HFF-Myc (cell line): ENCODE data around the gene SYNJ2.
"Not testable (repeated sequence)": the region's sequence is repeated elsewhere in the genome, so short reads cannot be mapped to it uniquely, and the experiment has no call there.

Experiments used
- DNase-seq: peaks from one replicate; pipeline ENCODE4 v3.0.0-alpha.2; 2011; ENCODE audit warnings: low read depth; ENCODE audit errors: extremely low read depth
- H3K4me3 ChIP-seq: replicated peaks from 2 replicates; pipeline ENCODE4 v1.5.1; 2011; ENCODE audit warnings: low read depth, mild to moderate bottlenecking, control low read depth, low read length
- TF ChIP-seq, protein P1 (sequence below): IDR thresholded peaks from 2 replicates; pipeline ENCODE4 v1.5.1; 2012; ENCODE audit warnings: mild to moderate bottlenecking, low read depth, low read length, control low read depth; ENCODE audit errors: missing control alignments

The SYNJ2 gene

DNA sequence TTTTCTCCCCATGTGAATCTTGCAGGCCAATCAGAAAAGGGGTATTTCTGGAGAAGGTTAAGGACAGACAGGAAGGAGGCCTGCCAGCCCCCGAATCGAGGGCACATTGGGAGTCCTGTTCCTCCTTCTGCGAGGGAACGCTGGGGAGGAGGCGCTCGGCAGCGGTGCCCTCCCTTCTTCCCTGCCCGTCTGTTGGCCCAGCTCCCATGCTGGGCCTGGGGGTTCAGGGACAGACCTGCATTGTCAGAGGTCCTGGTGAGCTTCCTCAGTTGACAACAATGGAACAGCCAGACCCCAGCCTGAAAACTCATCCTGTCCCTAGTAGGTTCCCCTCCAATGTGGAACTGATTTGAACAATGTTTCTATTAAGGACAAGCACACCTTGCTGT, 15.1 kb upstream of the SYNJ2 start:
- H3K4me3 ChIP-seq = no peak overlapping the region
- DNase-seq = no peak
- TF ChIP-seq, protein P1, sequence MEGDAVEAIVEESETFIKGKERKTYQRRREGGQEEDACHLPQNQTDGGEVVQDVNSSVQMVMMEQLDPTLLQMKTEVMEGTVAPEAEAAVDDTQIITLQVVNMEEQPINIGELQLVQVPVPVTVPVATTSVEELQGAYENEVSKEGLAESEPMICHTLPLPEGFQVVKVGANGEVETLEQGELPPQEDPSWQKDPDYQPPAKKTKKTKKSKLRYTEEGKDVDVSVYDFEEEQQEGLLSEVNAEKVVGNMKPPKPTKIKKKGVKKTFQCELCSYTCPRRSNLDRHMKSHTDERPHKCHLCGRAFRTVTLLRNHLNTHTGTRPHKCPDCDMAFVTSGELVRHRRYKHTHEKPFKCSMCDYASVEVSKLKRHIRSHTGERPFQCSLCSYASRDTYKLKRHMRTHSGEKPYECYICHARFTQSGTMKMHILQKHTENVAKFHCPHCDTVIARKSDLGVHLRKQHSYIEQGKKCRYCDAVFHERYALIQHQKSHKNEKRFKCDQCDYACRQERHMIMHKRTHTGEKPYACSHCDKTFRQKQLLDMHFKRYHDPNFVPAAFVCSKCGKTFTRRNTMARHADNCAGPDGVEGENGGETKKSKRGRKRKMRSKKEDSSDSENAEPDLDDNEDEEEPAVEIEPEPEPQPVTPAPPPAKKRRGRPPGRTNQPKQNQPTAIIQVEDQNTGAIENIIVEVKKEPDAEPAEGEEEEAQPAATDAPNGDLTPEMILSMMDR = no peak

DNA sequence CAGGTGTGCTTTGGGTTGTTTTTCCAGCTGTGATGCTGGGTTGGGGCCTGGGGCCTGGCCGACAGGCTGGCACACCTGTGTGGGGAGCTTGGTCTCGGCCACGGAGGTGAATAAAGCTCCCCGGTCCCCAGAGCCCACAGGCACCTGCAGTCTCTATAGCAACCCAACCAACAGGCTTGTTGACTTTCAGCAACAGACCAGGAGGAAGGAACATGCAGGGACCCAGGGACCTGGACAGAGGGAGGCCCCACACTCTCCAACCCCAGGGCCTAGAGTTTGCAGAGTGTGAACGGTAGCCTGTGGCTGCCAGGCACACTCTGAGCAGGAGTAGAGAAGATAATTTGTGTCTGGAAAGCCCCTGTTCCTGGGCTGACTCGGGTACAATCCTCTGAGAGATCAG, 14.6 kb upstream of the SYNJ2 start:
- no peak for DNase-seq
- no peak overlapping the region for H3K4me3 ChIP-seq
- TF ChIP-seq, protein P1 = no peak

DNA sequence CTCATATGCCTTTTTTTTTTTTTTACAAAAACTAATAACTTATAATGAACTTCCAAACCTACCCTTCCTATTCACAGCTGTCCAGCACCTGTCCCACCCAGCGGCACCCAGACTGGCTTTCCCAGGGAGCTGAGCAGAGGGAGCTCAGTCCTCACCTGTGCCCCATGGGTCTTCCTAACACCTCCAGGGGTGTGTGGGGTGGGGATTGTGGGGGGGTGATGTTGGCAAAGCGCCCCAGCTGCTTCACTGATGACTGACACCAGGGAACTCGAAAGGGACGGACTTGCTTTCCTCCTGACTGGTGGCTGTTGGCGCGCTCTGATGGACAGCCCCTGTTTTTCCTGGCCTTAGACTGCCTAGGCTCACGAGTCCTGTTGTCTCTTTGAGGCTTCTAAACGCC, 14.2 kb upstream of the SYNJ2 start:
- TF ChIP-seq, protein P1 = no peak
- DNase-seq = no peak
- no peak overlapping the region for H3K4me3 ChIP-seq

DNA sequence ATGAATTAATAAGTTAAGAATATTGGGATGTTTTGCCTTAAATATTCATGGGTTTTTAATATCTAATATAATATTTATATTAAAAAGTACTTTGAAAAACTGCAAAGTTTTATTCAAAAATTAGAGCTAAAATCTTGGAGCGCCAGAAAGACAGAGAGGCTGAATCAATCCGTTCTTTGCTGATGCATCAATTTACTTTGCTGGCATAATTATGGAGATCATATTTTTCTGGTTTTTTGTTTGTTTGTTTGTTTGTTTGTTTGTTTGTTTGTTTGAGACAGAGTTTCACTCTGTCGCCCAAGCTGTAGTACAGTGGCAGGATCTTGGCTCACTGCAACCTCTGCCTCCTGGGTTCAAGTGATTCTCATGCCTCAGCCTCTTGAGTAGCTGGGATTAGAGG, 9.5 kb upstream of the SYNJ2 start:
- not testable (repeated sequence) for H3K4me3 ChIP-seq, DNase-seq

DNA sequence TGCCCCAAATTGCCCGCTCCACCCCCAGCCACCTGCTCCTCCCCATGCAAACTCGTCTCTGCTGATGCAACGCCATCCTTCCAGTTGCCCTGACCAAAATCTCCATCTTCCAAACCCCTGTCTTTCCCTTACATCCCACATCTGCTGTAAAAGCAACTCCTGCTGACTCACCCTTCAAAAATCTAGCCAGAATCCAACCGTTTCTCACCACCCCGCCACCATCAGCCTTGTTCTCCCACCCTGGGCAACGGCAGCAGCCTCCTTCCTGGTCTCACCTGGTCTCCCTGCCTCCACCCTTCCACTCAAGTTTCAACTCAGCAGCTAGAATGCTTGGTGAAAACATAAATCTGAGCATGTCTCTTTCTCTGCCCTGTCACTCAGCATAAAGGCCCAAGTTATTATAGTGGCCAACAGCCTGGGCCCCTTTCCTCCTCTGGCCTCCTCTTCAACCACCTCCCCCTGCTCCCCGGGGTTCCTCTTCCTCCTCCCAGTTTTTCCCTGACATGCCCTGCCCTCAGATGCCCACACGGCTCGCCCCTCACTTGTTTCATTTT, 7.2 kb upstream of the SYNJ2 start:
- H3K4me3 ChIP-seq = no peak overlapping the region
- TF ChIP-seq, protein P1 = no peak
- no peak for DNase-seq

DNA sequence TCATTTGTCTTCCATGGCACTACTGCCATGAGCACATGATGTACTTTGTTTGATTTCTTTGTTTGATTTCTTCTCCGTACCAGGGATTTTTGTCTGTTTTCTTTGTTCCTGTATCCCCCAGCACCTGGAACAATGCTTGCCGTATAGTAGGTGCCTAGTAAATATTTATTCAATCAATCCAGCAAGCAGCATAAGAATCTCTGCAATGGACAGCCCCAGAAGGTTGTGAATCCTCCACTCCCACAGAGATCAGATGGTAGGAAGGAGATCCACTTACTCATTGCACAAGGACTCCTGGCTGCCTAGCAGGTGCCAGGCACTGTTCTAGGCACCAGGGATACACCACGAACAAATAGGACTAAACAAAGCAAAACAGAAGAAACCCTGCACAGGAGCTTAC, 6.7 kb upstream of the SYNJ2 start:
- DNase-seq = no peak
- H3K4me3 ChIP-seq = no peak overlapping the region
- TF ChIP-seq, protein P1 = no peak

DNA sequence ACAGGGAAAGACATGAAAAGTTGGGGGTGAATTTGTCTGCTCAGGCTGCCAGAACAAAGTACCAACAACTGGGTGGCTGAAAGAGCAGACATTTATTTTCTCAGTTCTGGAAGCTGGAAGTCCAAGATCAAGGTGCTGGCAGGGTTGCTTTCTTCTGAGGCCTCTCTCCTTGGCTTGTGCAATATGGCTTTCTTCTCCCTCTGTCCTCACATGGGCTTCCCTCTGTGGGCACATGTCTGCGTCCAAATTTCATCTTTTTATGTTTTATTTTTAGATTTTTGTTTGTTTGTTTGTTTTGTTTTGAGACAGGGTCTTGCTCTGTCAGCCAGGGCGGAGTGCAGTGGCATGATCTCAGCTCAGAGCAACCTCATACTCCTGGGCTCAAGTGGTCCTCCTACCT, 6.2 kb upstream of the SYNJ2 start:
- DNase-seq = no peak
- TF ChIP-seq, protein P1 = no peak

More for the DNA sequence above, 6.2 kb upstream of the SYNJ2 start:
- no peak overlapping the region for H3K4me3 ChIP-seq
